HEK293T (cell line): ENCODE data around the gene THAP4.

Experiments used
- ARNT ChIP-seq: fragments of 450-650 bp; IDR thresholded peaks from 2 replicates; pipeline ENCODE4 v1.6.1; 2017; ENCODE audit warnings: mild to moderate bottlenecking
- BHLHE40 ChIP-seq: fragments of 450-650 bp; IDR thresholded peaks from 2 replicates; pipeline ENCODE4 v1.6.1; 2016; ENCODE audit warnings: mild to moderate bottlenecking, moderate library complexity, borderline replicate concordance
- ELF4 ChIP-seq: fragments of 450-650 bp; IDR thresholded peaks from 2 replicates; pipeline ENCODE4 v1.6.1; 2017; ENCODE audit warnings: antibody characterized with exemption
- FOXA1 ChIP-seq: fragments of 450-650 bp; IDR thresholded peaks from 2 replicates; pipeline ENCODE4 v1.6.1; 2016; ENCODE audit warnings: mild to moderate bottlenecking
- FOXK2 ChIP-seq: fragments of 450-650 bp; IDR thresholded peaks from 2 replicates; pipeline ENCODE4 v1.6.1; 2016; ENCODE audit warnings: mild to moderate bottlenecking
- FOXM1 ChIP-seq: fragments of 450-650 bp; IDR thresholded peaks from 2 replicates; pipeline ENCODE4 v1.6.1; 2017; ENCODE audit warnings: mild to moderate bottlenecking, borderline replicate concordance
- LEF1 ChIP-seq: fragments of 450-650 bp; IDR thresholded peaks from 2 replicates; pipeline ENCODE4 v1.6.1; 2017; ENCODE audit warnings: mild to moderate bottlenecking, borderline replicate concordance
- SP1 ChIP-seq: fragments of 450-650 bp; IDR thresholded peaks from 2 replicates; pipeline ENCODE4 v1.6.1; 2017
- SUZ12 ChIP-seq: fragments of 450-650 bp; IDR thresholded peaks from 2 replicates; pipeline ENCODE4 v1.6.1; 2016; ENCODE audit warnings: mild to moderate bottlenecking
- TARDBP ChIP-seq: fragments of 450-650 bp; IDR thresholded peaks from 2 replicates; pipeline ENCODE4 v1.6.1; 2016
- ZNF384 ChIP-seq: fragments of 450-650 bp; IDR thresholded peaks from 2 replicates; pipeline ENCODE4 v1.6.1; 2016

GRCh38 chr2:241636182-241637017, 558 bp downstream of the THAP4 start:
- TF ChIP-seq SUZ12 (no peak), SP1 (no peak), FOXM1 (no peak), BHLHE40 (no peak), TARDBP (no peak), ARNT (no peak), LEF1 (no peak), FOXA1 (no peak), FOXK2 (no peak), ELF4 (no peak), ZNF384 (no peak)
